Muscle layer of colon (tissue), 2 donors: Measurements from ENCODE around the gene NTRK3.

ENCODE experiments used
- H3K27ac ChIP-seq: one replicate; pipeline ENCODE4 v1.7.0; 2013; ENCODE audit warnings: low read depth, mild to moderate bottlenecking, low read length, moderate library complexity
- H3K27me3 ChIP-seq, 2 donors: one replicate each; pipeline ENCODE4 v1.7.0; 2013; ENCODE audit warnings: low read length in 2 of 2, mild to moderate bottlenecking in 2 of 2; ENCODE audit not compliant: insufficient read depth in 2 of 2, control insufficient read depth in 1 of 2
- H3K36me3 ChIP-seq: one replicate; pipeline ENCODE4 v1.7.0; 2013; ENCODE audit warnings: mild to moderate bottlenecking, low read length; ENCODE audit not compliant: insufficient read depth
- H3K4me1 ChIP-seq: one replicate; pipeline ENCODE4 v1.7.0; 2013; ENCODE audit warnings: mild to moderate bottlenecking, low read length; ENCODE audit not compliant: insufficient read depth
- H3K4me3 ChIP-seq, 2 donors: one replicate each; pipeline ENCODE4 v1.7.0; 2013; ENCODE audit warnings: low read length in 2 of 2, low read depth in 1 of 2, mild to moderate bottlenecking in 1 of 2, moderate library complexity in 1 of 2
- H3K9ac ChIP-seq: one replicate; pipeline ENCODE4 v1.7.0; 2013; ENCODE audit warnings: low read length
- H3K9me3 ChIP-seq: one replicate; pipeline ENCODE4 v1.7.0; 2013; ENCODE audit warnings: mild to moderate bottlenecking, low read length
- donor health status: abdominal sarcoma.
- donor health status: Adenocarcinoma of cecum.

Gene NTRK3

DNA sequence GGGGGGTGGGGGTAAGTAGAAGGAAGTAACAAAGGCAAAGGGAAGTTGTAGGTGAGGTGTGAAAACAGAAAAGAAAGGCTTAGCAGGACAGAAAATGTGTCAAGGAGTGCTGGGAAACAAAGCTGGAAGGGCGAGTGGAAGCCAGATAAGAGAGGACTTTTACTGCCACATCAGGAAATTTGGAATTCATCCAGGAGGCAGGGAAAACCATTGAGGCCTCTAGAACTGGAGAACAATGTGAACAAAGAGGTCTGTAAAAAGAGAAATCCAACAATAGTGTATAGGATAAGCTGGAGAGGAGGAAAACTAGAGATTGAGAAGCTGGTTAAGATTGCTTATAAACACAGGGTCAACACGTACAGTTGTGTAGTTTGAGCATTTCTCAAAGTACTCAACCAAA lies 116.6 kb downstream of the NTRK3 start:
- Histone ChIP-seq H3K36me3 (no peaks in the 10 kb centered on the region), H3K4me3 (no peak overlapping the region), H3K4me1 (no peaks in the 10 kb centered on the region), H3K27me3 (no peaks in the 10 kb centered on the region), H3K27ac (no peak overlapping the region), H3K9ac (no peak overlapping the region), H3K9me3 (no peaks in the 10 kb centered on the region)

- H3K4me3 ChIP-seq, result no peak overlapping the region
- H3K36me3 ChIP-seq, result no peaks in the 10 kb centered on the region
- H3K27ac ChIP-seq, result no peak overlapping the region
- H3K9me3 ChIP-seq, result no peaks in the 10 kb centered on the region
- no peaks in the 10 kb centered on the region for H3K4me1 ChIP-seq
- no peak overlapping the region for H3K9ac ChIP-seq
- H3K27me3 ChIP-seq, result no peaks in the 10 kb centered on the region
These were observed 122.7 kb downstream of the NTRK3 start for GRCh38 chr15:88133795-88134194.

DNA sequence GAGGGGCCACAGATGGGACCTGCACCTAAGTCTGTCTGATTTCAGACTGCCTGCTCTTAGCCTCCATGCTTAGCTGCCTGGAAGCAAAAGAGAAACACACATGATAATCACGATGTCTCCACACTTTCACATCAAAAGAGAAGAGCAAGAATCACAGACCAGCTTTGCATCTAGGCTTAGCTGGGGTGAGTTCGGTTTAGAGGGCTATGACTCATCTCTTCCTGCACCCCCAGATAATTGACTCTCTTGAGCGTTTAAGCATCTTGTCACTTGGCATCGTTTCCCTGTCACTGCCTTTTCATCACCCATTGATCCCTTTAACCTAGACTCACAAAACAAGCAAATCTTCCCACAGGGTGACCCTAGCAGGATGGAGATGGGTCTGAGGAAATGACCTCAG lies 124.0 kb downstream of the NTRK3 start:
- no peaks in the 10 kb centered on the region for H3K9me3 ChIP-seq
- no peaks in the 10 kb centered on the region for H3K36me3 ChIP-seq
- H3K27ac ChIP-seq, result no peak overlapping the region
- no peak overlapping the region for H3K9ac ChIP-seq
- no peaks in the 10 kb centered on the region for H3K27me3 ChIP-seq
- no peaks in the 10 kb centered on the region for H3K4me1 ChIP-seq
- H3K4me3 ChIP-seq, result no peak overlapping the region

DNA sequence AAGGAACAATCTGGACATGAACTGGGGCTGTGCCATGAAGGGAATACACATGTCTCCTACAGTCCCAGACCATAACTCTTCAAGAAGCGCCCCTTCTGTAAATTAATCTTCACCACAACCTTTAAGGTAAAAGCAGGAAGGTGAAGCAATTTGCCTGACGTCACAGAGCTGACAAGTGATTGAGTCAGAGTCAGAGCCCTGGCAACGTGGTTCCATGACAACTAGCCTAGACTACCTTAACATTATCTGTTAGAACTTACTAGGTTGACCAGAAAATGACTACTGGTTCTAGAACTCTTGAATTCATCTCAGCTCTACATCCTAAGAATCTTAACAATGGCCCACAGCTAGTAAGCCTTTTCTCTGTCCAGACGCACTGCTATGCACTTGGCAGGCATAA lies 124.6 kb downstream of the NTRK3 start:
- no peak overlapping the region for H3K4me3 ChIP-seq
- H3K27ac ChIP-seq, result no peak overlapping the region
- no peaks in the 10 kb centered on the region for H3K36me3 ChIP-seq
- H3K27me3 ChIP-seq, result no peaks in the 10 kb centered on the region
- no peaks in the 10 kb centered on the region for H3K9me3 ChIP-seq
- H3K9ac ChIP-seq, result no peak overlapping the region
- no peaks in the 10 kb centered on the region for H3K4me1 ChIP-seq

GRCh38 chr15:88127432-88127790 lies 129.1 kb downstream of the NTRK3 start:
- Histone ChIP-seq H3K27me3 (no peaks in the 10 kb centered on the region), H3K4me1 (no peaks in the 10 kb centered on the region), H3K9me3 (no peaks in the 10 kb centered on the region), H3K9ac (no peak overlapping the region), H3K27ac (no peak overlapping the region), H3K4me3 (no peak overlapping the region), H3K36me3 (no peaks in the 10 kb centered on the region)

GRCh38 chr15:88126695-88127431 lies 129.7 kb downstream of the NTRK3 start:
- H3K27me3 ChIP-seq, result no peaks in the 10 kb centered on the region
- H3K4me3 ChIP-seq, result no peak overlapping the region
- H3K36me3 ChIP-seq, result no peaks in the 10 kb centered on the region
- H3K4me1 ChIP-seq, result peaks cover 3% of the 10 kb centered on the region
- H3K27ac ChIP-seq, result no peak overlapping the region
- no peaks in the 10 kb centered on the region for H3K9me3 ChIP-seq
- no peak overlapping the region for H3K9ac ChIP-seq

GRCh38 chr15:88125576-88125975 lies 131.0 kb downstream of the NTRK3 start:
- H3K9ac ChIP-seq, result no peak overlapping the region
- no peak overlapping the region for H3K27ac ChIP-seq
- H3K9me3 ChIP-seq, result no peaks in the 10 kb centered on the region
- no peaks in the 10 kb centered on the region for H3K36me3 ChIP-seq
- H3K4me3 ChIP-seq, result no peak overlapping the region
- H3K4me1 ChIP-seq, result peaks cover 8% of the 10 kb centered on the region
- no peaks in the 10 kb centered on the region for H3K27me3 ChIP-seq

- Histone ChIP-seq H3K4me1 (peaks cover 8% of the 10 kb centered on the region), H3K4me3 (no peak overlapping the region), H3K36me3 (no peaks in the 10 kb centered on the region), H3K27ac (no peak overlapping the region), H3K9me3 (no peaks in the 10 kb centered on the region), H3K9ac (no peak overlapping the region), H3K27me3 (no peaks in the 10 kb centered on the region)
These were observed 132.3 kb downstream of the NTRK3 start for GRCh38 chr15:88124199-88124598.

DNA sequence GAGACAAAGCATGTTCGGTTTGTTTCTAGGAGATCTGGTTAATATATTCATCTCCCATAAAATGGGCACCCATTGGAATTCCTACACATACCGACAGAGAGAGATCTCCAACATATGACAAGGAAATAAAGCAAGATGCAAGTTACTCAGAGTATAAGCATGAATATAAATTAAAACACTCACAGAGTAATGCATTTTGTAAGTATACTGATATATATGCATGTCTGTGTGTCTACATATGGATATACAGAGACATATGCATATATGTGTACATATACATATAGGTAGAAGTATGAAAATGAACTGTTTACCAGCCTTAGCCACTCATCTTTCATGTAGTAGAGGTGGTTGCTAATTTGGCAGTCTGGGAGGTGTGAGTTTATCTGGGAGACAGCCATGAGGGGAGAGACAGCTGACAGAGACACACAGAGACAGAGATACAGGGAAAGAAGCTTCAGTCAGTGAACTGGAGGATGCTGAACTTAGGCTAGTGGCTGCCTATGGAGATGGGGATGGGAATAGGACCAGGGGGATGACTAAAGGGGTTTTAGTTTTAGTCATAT lies 134.5 kb downstream of the NTRK3 start:
- Histone ChIP-seq H3K36me3 (no peaks in the 10 kb centered on the region), H3K27me3 (no peaks in the 10 kb centered on the region), H3K4me3 (no peak overlapping the region), H3K9ac (no peak overlapping the region), H3K9me3 (no peaks in the 10 kb centered on the region), H3K27ac (no peak overlapping the region), H3K4me1 (peaks cover 8% of the 10 kb centered on the region)

- Histone ChIP-seq H3K4me1 (peaks cover 8% of the 10 kb centered on the region), H3K27me3 (no peaks in the 10 kb centered on the region), H3K4me3 (no peak overlapping the region), H3K36me3 (no peaks in the 10 kb centered on the region), H3K9ac (no peak overlapping the region), H3K27ac (no peak overlapping the region), H3K9me3 (no peaks in the 10 kb centered on the region)
These were observed 136.5 kb downstream of the NTRK3 start for GRCh38 chr15:88120026-88120425.

DNA sequence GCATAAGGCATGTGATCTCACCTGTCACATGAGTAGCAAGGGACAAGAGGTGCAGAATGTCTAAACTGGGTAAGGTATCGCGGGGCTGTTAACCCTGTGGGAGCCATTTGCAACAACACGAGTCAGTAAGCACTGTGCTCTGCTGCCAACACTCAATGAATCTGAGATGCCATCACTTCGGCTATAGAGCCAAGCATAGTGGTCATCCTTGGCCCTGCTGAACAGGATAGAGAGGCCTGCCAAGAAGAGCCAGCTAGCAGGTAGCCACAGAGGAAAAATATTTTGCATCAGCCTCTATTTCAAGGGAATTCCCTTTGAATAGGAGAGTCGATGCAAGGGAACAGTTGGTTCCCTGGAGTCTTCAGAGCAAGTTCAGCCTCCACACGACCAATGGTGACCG lies 137.8 kb downstream of the NTRK3 start:
- Histone ChIP-seq H3K27me3 (no peaks in the 10 kb centered on the region), H3K36me3 (no peaks in the 10 kb centered on the region), H3K4me3 (no peak overlapping the region), H3K27ac (no peak overlapping the region), H3K9me3 (no peaks in the 10 kb centered on the region), H3K9ac (no peak overlapping the region), H3K4me1 (peaks cover 8% of the 10 kb centered on the region)

- H3K9me3 ChIP-seq, result no peaks in the 10 kb centered on the region
- no peaks in the 10 kb centered on the region for H3K36me3 ChIP-seq
- H3K4me3 ChIP-seq, result no peak overlapping the region
- no peaks in the 10 kb centered on the region for H3K27me3 ChIP-seq
- no peak overlapping the region for H3K9ac ChIP-seq
- no peak overlapping the region for H3K27ac ChIP-seq
- H3K4me1 ChIP-seq, result peaks cover 8% of the 10 kb centered on the region
These were observed 138.5 kb downstream of the NTRK3 start for GRCh38 chr15:88118035-88118434.
